Endothelial cell of coronary artery (primary cell): ENCODE data around the gene BBS4. TPM values are rescaled to one million over a fixed set of nuclear protein-coding genes. Genes with fewer than 3 reads are reported as not detected.

ENCODE experiments used
- total RNA-seq: library from RNA; depleted of rRNA; stranded (reverse); fragments of >200 nt; gene quantifications from 2 replicates; pipeline ENCODE4 v1.2.3, GENCODE V29; 2014

BBS4 gene
- total RNA-seq, result 7.0 and 11.3 TPM in 2 replicates

DNA sequence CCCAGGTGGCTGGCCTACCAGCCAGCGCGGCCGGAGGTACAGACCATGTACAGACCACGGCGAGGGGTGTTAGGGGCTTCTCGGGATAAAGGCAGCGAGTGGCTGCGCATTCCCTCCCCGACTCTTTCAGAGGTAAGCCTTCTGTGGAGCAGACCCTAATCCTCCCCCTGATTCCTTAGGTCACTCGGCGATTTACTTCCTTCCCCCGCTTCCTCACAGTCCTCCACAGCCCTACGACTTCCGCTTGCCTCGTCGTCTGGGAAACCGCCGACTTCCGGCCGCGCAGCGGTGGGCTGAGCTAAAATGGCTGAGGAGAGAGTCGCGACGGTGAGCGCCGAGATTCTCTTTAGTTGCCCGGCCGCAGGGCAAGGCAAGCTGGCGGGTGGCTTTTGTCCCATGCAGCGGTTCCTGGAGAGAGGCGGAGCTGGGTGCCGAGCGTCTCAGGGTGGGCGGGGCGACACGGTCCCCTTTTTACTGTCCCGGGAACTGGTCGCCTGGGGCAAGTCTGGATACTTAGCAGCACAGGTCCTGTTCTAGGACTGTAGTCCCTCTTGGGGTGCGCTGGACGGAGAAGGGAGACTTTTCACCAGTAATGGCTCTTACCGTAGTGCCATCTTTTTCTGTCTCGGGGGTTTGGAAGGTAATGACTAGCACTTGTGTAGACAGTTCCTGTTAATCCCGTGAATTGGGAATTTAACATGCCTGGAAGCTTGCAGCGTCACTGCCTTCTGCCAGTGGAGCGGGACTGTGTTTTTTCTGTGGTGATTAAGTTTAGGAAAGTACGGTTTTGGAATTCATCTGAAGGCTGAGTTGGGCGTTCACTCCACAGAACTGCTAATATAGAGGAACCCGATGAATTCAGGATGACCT lies at the start of gene BBS4, which contains the start of gene HIGD2B:
Gene BBS4, plus strand, starts transcription at position 283 of the 870 bp plus-strand sequence. Its CDS starts 21 bp downstream, at position 304.
Gene HIGD2B, minus strand, starts transcription at position 258 of the 870 bp plus-strand sequence. CDS start 9,808 bp downstream, outside the sequence.

GRCh38 chr15:72654397-72654796 lies 31.6 kb upstream of the BBS4 start, which contains the start of gene GOLGA6B:
GOLGA6B (plus strand) TSS chr15:72654697; CDS start chr15:72654738, 41 bp downstream.

DNA sequence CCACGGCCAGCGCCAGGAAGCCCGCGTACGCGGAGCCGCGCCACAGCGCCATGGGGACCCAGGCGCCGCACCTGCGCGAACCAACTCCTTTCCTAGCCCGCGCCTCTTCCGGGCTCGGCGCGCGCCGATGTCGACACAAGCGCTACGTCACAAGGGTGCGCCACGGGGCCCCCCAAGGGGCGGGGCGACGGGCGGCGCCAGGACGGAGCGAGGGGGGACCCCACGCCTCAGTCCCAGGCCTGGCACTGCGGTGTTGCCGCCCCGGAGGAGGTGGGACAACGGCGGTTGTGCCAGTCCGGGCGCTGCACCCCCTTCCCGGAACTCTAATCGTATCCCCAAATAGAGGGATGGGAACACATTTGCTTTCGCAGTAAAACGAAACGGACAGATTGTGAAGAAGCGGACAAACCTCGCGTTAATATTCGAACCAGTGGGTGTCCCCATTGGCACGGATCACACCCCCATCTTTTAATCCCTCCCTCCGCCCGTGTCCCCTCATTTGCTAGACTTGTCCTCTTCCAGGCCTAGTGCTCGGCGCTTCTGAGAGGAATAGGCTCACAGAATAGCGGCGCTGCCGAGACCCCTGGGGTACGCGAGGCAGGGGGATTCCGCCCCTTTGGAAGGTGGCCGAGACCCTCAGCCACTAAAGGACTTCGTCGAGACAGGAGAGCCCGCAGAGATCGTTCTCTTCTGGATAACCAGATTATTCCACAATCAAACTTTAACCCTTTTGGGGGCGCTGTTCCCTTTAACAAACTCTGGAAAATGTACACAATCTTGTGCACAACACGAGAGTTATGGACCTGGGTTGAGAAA lies 97.8 kb downstream of the BBS4 start, which contains the start of gene ADPGK:
Gene ADPGK, minus strand, starts transcription at position 119 of the 816 bp plus-strand sequence. Its CDS starts 67 bp downstream, at position 52.

Other genes starting within 250 kb of the BBS4 start
- gene ARIH1, start 211.9 kb upstream of the BBS4 start, total RNA-seq, result 38.1 and 51.8 TPM in 2 replicates
- not detected in 2 replicates for gene GOLGA6B, start 31.5 kb upstream of the BBS4 start, total RNA-seq
- not detected in 2 replicates for gene HIGD2B, start within 50 bp of the BBS4 start, total RNA-seq
- gene ADPGK, start 97.6 kb downstream of the BBS4 start, total RNA-seq, result 42.1 and 43.3 TPM in 2 replicates